ENCODE measurements around the gene MEI1.
A peak's percentile ranks its signal among the peaks of the same experiment; 100 is the strongest.
"Not testable (repeated sequence)": the region's sequence is repeated elsewhere in the genome, so short reads cannot be mapped to it uniquely, and the experiment has no call there.

Gene MEI1

DNA sequence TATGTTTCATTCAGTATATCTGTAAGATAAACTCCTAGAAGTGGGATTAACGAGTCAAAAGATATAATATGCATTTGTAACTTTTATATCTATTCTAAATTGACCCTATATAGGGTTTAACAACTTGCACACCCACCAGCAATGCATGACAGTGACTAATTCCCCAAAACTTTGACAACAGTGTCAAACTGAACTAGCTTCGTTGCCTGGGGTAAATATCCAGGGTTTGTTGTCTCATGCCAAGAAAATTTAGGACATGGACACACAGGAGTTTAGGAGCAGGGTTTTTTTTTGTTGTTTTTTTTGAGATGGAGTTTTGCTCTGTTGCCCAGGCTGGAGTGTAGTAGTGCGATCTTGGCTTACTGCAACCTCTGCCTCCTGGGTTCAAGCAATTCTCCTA lies 15.7 kb upstream of the MEI1 start:
- DNase-seq: no peak

DNA sequence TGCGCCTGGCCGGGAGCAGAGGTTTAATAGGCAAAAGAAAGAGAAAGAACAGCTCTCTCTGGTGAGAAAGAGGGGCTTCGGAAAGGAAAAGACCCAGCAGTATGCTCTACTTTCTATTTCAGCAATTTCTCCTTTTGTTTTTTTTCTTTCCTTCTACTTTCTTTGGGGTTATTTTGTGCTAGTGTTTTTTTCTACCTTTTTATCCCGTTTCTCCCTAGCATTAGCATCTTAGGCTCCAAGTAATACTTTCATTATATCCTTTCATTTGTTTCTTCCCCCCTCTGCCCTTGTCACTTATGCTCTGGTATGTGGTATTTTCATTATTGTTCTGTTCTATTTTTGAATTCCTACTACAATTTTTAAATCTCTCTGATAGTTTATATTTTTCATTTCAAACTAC lies 15.1 kb upstream of the MEI1 start:
- no peak for DNase-seq

DNA sequence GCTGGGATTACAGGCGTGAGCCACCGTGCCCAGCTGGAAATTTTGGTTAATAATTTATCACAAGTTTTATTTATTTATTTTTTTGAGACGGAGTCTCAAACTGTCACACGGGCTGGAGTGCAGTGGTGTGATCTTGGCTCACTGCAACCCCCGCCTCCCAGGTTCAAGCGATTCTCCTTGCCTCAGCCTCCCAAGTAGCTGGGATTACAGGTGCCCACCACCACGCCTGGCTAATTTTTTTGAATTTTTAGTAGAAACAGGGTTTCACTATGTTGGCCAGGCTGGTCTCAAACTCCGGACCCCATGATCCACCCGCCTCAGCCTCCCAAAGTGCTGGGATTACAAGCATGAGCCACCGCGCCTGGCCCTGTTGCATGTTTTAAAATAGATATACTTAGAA lies 12.4 kb upstream of the MEI1 start:
- DNase-seq: not testable (repeated sequence)

DNA sequence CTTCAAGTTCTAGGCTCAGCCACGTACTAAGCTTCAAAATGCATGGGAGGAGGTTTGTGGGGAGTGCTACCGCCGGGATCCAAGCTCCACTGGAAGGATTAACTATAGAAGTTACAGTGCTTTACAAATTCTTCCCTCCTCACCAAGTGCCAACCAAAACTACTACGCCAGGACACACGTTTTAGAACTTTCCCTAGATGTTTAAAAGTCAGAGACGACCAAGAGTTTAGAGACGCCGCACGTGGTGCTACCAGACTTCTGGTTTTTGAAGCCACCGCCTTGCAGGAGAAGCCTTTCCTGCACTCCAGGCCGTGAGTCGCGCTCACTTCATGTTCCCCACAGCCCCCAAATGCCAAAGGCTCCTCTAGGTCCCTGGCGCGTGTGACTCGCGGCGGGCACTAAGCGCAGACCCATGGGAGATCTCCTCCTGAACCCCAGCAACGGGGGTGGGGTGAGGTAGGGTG lies 11.4 kb upstream of the MEI1 start:
- DNase-seq: peak; percentile 32

DNA sequence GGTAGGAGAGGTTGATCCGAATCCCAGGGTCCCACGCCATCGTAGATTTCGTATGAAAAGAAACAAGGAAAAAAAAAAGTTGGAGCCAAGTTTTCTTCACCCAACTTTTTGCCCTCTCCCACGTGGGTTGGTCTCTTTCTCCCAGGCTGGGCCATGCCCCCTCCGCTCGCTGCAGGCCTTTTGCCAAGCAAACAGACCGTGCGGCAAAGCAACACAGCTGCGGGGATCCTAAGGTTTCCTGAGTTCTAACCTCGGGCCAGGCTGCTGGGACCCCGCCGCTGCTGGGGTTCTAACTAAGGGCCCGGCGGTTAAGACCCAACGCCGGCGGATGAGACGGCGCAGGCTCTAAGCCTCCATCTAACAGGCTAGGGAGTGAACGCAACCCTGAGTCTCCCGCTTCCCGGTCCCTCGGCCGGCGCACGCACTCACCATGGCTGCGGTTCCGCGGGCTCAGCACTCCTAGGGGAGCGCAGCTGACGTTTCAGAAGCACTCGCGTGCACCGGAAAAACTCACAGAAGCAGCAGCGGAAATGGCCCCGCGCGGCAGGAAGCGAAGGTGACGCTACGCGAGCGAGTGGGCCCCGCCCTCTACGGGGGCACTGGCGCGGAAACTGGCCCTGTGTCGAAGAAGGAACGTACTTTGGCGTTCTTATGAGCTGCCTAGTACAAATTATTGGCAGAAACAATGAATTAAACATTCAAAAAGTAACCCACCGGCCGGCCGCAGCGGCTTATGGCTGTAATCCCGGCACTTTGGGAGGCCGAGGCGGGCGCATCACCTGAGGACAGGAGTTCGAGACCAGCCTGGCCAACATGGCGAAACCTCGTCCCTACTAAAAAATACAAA lies 10.7 kb upstream of the MEI1 start, which contains the start of gene SNU13:
TSS of gene SNU13 (minus strand) at position 503 of the 847 bp plus-strand sequence. CDS start at position 432, 71 bp downstream.
- peak; percentile 90 for DNase-seq

DNA sequence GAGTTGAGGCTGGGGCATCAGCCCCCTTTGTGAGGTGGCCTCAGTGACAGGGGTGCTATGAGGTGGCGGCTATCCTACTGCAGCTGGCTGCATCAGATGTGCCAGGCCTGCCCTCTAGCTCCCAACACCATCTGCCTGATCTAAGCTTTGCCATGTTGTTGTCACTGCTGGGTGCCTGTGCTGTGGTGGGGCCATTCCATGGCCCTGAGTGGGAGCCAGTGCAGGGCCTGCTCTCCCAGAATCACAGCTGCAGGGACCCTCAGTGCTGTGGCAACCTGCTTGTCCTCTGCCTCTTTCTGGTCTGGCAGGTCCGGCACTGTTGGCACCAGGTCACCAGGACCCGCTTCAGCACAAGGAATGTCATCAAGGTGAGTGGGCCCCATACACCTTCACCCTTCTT lies 8.8 kb upstream of the MEI1 start:
- no peak for DNase-seq

DNA sequence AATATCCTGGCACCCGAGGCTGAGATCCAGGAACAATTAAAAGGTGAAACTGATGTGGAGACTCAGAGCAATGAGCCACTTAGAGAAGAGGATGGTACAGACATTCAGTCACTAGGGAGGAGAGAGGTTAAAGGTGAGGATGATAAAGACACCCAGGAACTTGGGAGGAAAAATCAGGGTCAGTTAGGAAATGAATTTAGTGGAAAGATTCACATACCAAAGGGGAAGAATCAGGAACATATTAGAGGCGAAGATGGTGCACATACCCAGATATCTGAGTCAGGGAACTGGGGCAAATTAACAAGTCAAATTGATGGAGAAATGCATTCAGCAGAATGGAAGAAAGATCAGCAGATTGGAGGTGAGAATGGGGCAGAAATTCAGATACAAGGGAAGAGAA lies 4.1 kb upstream of the MEI1 start:
- DNase-seq: no peak

DNA sequence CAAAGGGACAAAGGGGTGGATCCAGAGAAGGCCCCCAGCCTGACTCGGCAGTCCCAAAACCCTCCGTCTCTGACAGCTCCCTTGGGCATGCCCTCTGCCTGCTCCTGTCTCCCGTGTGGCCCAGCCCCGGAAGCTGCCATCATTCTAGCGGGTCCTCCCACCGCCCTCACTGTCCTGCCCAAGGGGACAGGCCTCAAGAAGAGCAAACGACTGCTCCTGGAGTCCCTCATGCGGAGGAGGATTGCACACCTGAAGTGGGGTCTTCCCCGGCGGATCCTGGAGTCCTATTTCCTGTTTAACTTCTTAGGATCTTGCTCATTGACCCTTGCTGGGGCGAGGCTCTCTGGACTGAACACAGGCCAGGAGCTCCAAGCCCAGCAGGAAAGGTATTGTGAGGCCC lies 2.6 kb upstream of the MEI1 start:
- DNase-seq: no peak

DNA sequence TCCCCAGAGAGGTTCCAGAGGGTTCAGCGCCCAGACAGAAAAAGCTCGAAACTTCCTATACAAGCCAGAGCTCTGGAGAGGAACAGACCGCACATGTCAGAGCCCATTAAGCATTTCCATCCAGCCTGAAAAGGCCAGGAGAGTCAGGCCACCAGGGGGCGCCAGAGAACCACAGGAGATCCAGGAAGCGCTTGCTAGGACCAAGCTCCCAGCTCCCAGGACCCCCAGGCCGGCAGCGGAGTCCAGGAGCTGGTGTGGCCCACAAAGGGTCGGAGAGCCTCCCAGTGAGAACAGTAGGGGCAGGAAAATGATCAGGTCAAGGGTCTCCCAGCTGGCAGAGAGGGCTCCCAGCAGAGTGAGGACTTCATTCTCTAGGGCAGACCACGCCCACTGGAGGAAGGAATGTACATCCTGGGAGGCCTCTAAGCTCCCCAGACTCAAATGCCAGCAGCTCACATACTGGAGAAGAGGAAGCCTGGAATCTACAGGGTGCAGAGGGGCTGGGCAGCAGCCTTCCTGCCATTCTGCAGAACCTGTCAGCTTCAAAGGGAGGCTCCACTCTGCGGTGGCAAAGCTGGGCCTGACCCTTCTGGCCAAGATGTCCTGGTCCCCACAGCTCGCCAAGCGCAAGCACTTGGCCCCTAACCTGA lies 2.1 kb upstream of the MEI1 start:
- peak; percentile 73 for DNase-seq

DNA sequence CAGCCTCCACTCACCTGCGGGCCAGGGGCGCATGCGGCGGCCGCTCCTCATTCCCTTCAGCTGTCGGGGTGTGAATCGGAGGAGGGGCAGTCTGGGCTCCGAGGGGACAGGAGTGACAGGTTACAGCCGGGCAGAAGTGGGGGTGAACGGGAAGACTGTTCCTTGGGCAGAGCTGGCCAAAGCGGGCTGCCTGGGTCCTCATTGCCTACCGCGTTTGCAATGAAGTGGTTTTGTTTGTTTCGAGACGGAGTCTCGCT lies 733 bp downstream of the MEI1 start:
- DNase-seq: no peak

DNA sequence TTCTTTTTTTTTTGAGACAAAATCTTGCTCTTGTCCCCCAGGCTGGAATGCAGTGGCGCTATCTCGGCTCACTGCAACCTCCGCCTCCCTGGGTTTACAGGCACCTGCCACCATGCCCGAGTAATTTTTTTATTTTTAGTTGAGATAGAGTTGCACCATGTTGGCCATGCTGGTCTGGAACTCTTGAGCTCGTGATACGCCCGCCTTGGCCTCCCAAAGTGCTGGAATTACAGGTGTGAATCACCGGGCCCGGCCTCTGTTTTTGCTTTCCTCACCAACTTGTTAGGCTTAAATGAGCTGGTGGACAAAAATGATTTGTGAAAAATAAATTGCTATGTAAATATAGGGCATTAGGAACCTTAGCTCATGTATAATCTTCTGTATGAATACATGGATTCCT lies 3.5 kb downstream of the MEI1 start:
- no peak for DNase-seq

DNA sequence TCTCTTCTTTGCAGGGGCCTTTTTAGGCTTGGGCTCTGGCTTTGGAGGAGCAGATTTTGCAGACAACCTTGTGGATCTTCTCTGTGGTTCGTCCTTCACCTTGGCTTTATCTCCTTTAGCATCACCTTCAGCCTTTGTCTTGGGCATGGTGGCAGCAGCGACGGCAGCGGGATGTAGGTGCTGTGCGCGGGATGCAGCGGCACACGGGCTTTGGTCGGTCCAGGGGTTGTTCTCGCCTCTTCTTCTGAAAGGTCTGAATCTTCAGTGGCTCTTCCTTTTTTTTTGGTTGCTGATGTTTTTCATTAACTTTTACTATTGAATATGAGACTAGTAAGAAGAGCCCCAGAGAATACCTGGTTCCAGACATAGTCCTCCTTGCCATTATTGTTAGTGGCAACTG lies 10.0 kb downstream of the MEI1 start:
- DNase-seq: no peak

DNA sequence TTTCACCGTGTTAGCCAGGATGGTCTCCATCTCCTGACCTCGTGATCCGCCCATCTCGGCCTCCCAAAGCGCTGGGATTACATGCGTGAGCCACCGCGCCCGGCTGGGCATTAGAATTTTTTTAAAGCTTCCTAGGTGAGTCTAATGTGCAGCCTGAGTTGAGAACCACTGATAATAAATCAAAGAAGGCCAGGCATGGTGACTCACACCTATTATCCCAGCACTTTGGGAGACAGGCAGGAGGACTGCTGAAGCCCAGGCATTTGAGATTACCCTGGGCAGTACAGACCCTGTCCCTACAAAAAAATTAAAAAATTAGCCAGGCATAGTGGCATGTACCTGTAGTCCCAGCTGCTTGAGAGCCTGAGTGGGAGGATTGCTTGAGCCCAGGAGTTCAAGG lies 13.7 kb downstream of the MEI1 start:
- DNase-seq: no peak

DNA sequence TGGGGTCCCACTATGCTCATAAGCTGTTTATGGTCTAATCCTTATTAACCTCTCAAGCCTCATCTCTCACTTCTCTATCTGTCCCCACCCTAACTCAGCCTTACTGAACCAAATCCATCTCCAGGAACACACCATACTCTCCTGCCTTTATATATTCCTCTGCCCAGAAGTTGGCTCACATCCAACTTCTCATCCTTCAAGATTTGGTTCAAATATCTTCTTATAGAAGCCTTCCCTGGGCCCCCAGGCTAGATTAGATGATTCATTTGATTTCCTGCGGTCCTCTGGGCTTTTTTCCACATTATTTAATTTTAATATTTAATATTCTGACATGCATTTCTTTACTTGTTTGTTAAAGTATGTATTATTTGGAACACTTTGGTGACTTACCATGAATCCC lies 23.2 kb downstream of the MEI1 start:
- no peak for DNase-seq

DNA sequence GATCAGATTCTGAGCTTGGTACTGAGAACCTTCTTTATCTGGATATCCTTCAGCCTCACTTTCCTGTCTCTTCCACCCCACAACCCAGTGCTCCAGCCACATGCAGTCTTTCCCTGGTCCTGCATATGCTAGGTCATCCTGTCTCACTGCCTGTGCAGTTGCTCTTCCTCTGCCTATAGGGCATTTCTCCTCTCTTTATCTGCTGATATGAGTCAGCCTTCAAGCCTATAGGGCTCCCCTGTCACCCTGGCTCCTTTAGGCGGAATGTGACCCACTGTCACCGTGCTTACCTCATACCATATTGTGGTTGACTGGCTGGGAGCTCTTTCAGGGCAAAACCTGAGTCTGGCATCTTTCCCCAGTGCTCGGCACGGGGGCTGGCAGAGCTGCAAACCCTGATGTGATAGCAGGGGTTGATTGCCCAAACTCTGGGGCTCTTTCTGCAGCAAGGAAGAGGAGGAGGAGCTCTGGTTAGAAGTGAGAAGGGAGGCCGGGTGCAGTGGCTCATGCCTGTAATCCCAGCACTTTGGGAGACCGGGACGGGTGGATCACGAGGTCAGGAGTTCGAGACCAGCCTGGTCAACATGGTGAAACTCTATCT lies 26.3 kb downstream of the MEI1 start:
- no peak for DNase-seq

DNA sequence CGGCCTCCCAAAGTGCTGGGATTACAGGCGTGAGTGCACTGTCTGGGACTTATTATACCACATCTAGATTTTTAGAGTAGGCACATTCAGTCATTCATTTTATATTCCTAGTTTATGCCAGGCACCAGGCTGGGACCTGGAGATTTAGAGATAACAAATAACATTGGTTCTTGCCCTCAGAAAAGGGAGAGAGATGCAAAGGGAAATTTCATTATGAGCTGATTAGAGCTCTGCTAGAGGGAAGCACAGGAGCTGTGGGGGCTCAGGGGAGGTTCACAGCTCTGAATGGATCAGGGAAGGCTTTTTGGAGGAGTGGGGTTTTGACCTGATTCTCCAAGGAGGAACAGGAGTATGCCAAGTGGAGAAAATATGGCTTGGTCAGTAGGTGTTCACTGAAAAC lies 32.3 kb downstream of the MEI1 start:
- DNase-seq: no peak

DNA sequence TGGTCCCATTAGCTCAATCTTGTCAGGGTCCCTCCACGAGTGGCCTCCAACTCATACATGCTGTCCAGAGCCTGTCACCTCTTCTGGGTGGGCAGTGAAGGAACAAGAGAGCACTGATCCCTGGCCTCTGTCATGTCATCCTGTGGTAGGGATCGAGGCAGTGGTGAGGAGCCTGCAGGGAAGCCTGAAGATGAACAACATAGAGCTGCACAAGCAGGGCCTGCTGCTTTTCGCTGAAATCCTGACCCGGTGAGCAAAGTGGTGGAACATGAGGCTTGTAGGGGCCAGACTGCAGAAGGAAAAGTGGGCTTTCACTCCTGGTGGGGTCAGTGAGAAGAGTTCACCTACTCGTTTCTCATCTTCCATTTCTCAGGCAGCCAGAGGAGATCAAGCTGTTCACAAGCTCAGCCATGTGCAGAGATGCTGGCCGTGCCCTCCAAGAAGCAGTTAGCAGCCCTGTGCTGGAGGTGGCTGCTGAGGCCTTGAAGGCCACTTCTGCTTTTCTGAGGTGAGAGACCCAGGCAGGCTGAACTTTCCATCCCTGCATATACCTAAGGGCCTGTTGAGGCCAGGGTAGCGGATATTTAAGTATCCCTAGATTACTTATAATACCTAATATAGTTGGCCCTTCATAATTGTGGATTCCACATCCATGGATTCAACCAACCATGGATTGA lies 32.9 kb downstream of the MEI1 start:
- DNase-seq: no peak

DNA sequence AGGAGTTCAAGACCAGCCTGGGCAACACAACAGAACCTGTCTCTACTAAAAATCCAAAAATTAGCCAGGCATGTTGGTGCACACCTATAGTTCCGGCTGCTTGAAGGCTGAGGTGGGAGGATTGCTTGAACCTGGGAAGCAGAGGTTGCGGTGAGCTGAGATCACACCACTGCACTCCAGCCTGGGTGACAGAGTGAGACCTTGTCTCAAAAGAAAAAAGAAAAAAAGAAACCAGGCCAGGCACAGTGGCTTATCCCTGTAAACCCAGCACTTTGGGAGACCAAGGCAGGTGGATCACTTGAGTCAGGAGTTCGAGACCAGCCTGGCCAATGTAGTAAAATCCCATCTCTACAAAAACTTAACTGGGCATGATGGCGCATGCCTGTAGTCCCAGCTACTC lies 33.9 kb downstream of the MEI1 start:
- DNase-seq: not testable (repeated sequence)

DNA sequence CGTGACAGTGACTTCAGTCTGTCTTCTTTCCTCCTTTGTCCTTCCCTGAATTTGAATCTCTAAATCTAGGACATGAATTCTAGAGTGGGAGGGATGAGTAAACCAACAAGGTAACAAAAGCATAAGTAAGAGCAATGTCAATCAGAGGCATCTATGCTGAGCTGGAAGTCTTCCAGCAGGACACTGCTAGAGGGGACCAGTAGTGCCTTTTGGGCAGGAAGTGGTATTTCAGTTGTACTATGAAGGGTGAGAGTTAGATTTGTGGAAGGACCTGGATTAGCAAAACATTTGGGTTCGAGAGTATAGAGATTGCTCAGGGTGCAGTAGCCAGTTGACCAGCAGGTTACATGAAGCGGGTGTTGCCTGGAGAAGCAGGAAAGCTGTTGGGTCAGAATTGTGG lies 40.3 kb downstream of the MEI1 start:
- DNase-seq: no peak

DNA sequence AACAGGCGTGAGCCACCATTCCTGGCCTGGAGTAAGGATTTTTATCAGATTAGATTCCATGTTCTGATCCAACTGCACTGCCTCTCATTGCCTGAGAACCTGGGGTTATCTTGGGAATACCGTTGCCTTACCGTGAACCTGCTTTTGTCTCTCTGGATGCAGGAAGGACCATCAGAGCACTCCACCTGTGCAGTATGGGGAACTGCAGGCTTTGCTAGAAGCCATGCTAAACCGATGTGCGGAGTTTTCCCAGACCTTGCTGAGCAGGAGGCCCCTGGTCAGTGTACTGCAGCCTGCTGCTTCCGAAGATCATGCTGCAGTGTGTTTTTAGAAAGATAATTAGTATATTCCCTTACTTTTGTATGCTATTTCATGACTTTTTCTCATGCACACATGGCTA lies 43.6 kb downstream of the MEI1 start:
- DNase-seq: no peak

DNA sequence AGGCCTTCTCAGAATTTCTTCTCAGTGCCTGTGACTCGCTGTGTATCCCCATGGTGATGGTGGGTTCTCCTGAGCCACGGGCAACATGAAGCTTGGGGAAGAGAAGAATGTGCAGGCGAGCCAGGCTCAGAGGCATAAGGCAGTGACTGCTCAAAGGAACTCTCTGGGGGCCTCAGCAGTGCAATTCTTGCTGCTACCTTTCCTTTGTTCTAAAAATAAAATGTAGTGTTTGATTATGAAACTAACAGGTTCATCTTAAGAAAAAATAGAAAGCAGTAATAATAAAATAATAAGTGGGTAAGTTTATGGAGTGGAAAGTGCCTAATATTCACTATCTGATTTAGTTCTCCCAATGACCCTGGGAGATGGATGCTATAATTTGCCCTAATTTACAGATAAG lies 46.7 kb downstream of the MEI1 start:
- no peak for DNase-seq

DNA sequence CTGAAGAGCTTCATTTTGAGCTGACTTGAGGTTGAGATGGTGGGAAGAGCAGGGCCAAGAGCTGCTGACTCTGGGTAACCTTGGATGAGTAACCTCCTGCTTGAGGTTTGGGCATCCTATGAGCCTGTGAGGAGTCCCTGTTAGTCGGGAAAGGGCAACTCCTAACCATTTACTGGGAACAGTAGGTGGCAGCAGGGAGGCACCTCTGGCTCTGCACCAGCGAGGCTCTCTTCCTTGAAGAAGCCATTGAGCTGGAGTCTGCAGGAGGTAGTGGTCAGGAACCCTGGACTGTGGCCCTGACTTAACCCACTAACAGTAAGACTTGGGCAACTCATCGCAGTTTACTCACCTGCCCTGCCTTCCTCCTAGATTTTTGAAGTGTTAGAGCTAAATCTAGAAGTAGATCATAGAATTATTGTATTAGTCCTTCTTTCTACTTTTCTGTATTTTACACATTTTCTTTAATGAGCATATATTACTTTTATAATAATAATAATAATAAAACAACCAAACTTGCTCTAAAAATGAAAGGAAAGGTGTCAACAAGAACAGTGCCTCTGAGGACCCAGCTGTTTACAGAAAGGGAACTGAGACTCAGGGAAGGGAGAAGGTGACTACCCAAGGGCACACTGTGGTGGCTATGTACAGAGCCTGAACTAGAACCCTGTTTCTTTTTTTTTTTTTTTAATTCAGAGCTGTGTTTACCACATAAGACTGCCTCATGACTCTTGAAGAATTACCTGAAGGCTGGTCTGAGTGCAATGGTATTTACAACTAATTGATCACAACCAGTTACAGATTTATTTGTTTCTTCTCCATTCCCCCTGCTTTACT lies 47.5 kb downstream of the MEI1 start:
- peak; percentile 62 for DNase-seq
